ENCODE measurements around the gene SH3BGRL2.
"Not testable (repeated sequence)": the region's sequence is repeated elsewhere in the genome, so short reads cannot be mapped to it uniquely, and the experiment has no call there.

Gene SH3BGRL2

DNA sequence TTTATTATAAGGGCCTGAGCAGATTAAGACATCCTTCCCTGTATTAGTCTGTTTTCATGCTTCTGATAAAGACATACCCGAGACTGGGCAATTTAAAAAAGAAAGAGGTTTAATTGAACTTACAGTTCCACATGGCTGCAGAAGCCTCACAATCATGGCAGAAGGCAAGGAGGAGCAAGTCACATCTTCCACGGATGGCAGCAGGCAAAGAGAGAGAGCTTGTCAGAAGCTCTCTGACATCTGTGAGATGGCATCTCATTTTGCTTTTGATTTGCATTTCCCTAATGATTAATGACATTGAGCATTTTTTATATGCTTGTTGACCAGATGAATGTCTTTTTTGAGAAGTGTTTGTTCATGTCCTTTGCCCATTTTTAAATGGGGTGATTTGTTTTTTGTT lies 114.2 kb downstream of the SH3BGRL2 start:
- not testable (repeated sequence) for DNase-seq (ENCODE audit: low spot score)

DNA sequence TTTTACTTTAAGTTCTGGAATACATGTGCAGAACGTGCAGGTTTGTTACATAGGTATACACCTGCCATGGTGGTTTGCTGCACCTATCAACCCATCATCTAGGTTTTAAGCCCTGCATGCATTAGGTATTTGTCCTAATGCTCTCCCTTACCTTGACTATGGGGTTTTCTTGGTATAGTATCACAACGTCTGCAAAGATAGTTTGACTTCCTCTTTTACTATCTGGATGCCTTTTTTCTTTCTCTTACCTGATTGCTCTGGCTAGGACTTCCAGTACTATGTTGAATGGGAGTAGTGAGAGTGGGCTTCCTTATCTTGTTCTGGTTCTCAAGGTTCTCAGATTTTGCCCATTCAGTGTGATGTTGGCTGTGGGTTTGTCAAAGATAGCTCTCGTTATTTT lies 115.2 kb downstream of the SH3BGRL2 start:
- not testable (repeated sequence) for DNase-seq (ENCODE audit: low spot score)

DNA sequence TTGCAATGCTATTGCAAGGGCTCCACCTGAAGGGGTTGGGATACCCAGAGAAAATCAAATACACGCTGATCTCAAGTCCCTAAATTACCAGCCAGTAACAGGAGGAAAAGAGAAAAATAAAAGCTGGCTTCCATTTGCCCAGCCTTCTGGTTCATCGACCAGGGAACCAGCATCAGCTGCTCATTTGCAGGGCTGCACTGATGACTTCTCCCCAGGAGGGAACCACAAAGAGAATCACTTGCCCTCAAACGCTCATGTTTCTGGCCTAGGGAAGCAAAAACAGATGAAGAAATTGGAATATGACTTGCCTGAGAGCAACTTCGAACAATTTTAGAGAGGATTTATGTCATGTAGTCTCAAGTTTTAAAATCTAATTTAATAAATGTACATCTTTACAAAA lies 119.7 kb downstream of the SH3BGRL2 start:
- DNase-seq (ENCODE audit: low spot score) = no peak
